Esophagus muscularis mucosa (tissue), 4 donors: ENCODE measurements around the gene FAM241A. TPM values are rescaled to one million over a fixed set of nuclear protein-coding genes. Genes with fewer than 3 reads are reported as not detected.

Experiments
- DNase-seq: peaks from one replicate; pipeline ENCODE4 v3.0.0-alpha.2; 2017; ENCODE audit errors: extremely low spot score
- H3K27ac ChIP-seq, 4 donors: fragments of 200-600 bp; sonication (generic); replicated peaks in 1 of 4; 1 replicate in 3 of 4; 2 replicates in 1 of 4; pipeline ENCODE4 v1.5.1; 2016 to 2019; ENCODE audit warnings: mild to moderate bottlenecking in 1 of 4
- H3K27me3 ChIP-seq, 4 donors: fragments of 200-600 bp; sonication (generic); one replicate each; pipeline versions ENCODE4 v1.5.1 to v1.6.0; 2016 to 2019
- H3K36me3 ChIP-seq, 4 donors: fragments of 200-600 bp; sonication (generic); one replicate each; pipeline ENCODE4 v1.5.1; 2016 to 2019
- H3K4me1 ChIP-seq, 4 donors: fragments of 200-600 bp; sonication (generic); one replicate each; pipeline ENCODE4 v1.5.1; 2016 to 2019
- H3K4me3 ChIP-seq, 4 donors: fragments of 200-600 bp; sonication (generic); 1 replicate in 2 of 4; 2 replicates in 2 of 4; pipeline ENCODE4 v1.5.1; 2016 to 2019; ENCODE audit warnings: mild to moderate bottlenecking in 4 of 4, moderate library complexity in 1 of 4
- H3K9me3 ChIP-seq, 4 donors: fragments of 200-600 bp; sonication (generic); 1 replicate in 3 of 4; 2 replicates in 1 of 4; pipeline ENCODE4 v1.5.1; 2016 to 2019
- CTCF ChIP-seq, 3 experiments: fragments of 200-600 bp in 2 of 3; fragments of 450-650 bp in 1 of 3; sonication (generic) in 2 of 3; IDR thresholded peaks; one replicate each; pipeline ENCODE4 v1.5.1; 2017 to 2019; ENCODE audit warnings: antibody characterized with exemption in 3 of 3, mild to moderate bottlenecking in 2 of 3, moderate library complexity in 1 of 3
- EP300 ChIP-seq: sonication (generic); formaldehyde crosslinking; IDR thresholded peaks from one replicate; pipeline ENCODE4 v1.6.1; 2017; ENCODE audit warnings: antibody characterized with exemption
- POLR2A ChIP-seq: fragments of 450-650 bp; IDR thresholded peaks from one replicate; pipeline ENCODE4 v1.6.1; 2017; ENCODE audit warnings: antibody characterized with exemption, moderate library complexity, mild to moderate bottlenecking, low read depth
- POLR2AphosphoS5 ChIP-seq, 2 donors: sonication (generic); formaldehyde crosslinking; IDR thresholded peaks; one replicate each; pipeline ENCODE4 v1.6.1; 2017; ENCODE audit warnings: antibody characterized with exemption in 2 of 2
- WGBS: methylation state at CpG from one replicate; pipeline ENCODE4 v1.1.5; 2018; 5-methylcytosine and 5-hydroxymethylcytosine counted together
- intact Hi-C: fragments of 100-400 bp; cut with DNase I; formaldehyde crosslinking; loops from one replicate; pipeline ENCODE4 v1.15.1; 2023
- total RNA-seq, 4 donors: library from RNA; depleted of rRNA; stranded (reverse); fragments of >200 nt; gene quantifications; one replicate each; pipeline versions ENCODE4 v1.1.0 to v1.2.1, GENCODE V29; 2016

The FAM241A gene
- total RNA-seq, 4 donors from 2014 or later: 5.0 to 7.5 (median 5.2) TPM

- no peak for DNase-seq
- intact Hi-C loops: no loop called here
- Histone ChIP-seq H3K4me1 (peaks cover 0 to 14% (median 8%) of the 10 kb centered on the region in 4 donors), H3K27me3 (no peaks in the 10 kb centered on the region), H3K9me3 (no peaks in the 10 kb centered on the region), H3K4me3 (no peak overlapping the region), H3K27ac (no peak overlapping the region), H3K36me3 (no peaks in the 10 kb centered on the region)
- 82% methylated on average over 2 of the region's 2 CpGs for WGBS
- no peak for TF ChIP-seq EP300
- TF ChIP-seq POLR2A: no peak
- no peak for TF ChIP-seq CTCF (IDR thresholded peaks at IDR 0.05)
- TF ChIP-seq POLR2AphosphoS5 (IDR thresholded peaks at IDR 0.05): no peak
Measured at GRCh38 chr4:112112590-112113170, 32.6 kb upstream of the FAM241A start.

- Histone ChIP-seq H3K4me1 (peaks cover 0 to 13% (median 8%) of the 10 kb centered on the region in 4 donors), H3K36me3 (no peaks in the 10 kb centered on the region), H3K27ac (no peak overlapping the region), H3K27me3 (no peaks in the 10 kb centered on the region), H3K9me3 (no peaks in the 10 kb centered on the region), H3K4me3 (no peak overlapping the region)
- intact Hi-C loops: no loop called here
- no peak for DNase-seq
- no peak for TF ChIP-seq CTCF (IDR thresholded peaks at IDR 0.05)
- TF ChIP-seq POLR2A: no peak
- no peak for TF ChIP-seq EP300
- no peak for TF ChIP-seq POLR2AphosphoS5 (IDR thresholded peaks at IDR 0.05)
Measured at GRCh38 chr4:112113864-112114263, 31.4 kb upstream of the FAM241A start.

GRCh38 chr4:112114452-112114851 lies 30.8 kb upstream of the FAM241A start:
- Histone ChIP-seq H3K36me3 (no peaks in the 10 kb centered on the region), H3K27me3 (no peaks in the 10 kb centered on the region), H3K27ac (no peak overlapping the region), H3K4me3 (no peak overlapping the region), H3K4me1 (peaks cover 0 to 12% (median 5%) of the 10 kb centered on the region in 4 donors), H3K9me3 (no peaks in the 10 kb centered on the region)
- TF ChIP-seq POLR2A (no peak), POLR2AphosphoS5 (IDR thresholded peaks at IDR 0.05) (no peak), EP300 (no peak), CTCF (IDR thresholded peaks at IDR 0.05) (no peak)
- no peak for DNase-seq
- intact Hi-C loops: no loop called here

GRCh38 chr4:112118742-112119352 lies 26.4 kb upstream of the FAM241A start:
- H3K4me1 ChIP-seq: no peaks in the 10 kb centered on the region
- no peaks in the 10 kb centered on the region for H3K36me3 ChIP-seq
- intact Hi-C loops: no loop called here
- H3K27ac ChIP-seq: no peak overlapping the region
- H3K9me3 ChIP-seq: no peaks in the 10 kb centered on the region
- H3K4me3 ChIP-seq: no peak overlapping the region
- DNase-seq: no peak
- 86% methylated on average over 1 of the region's 1 CpG for WGBS
- TF ChIP-seq CTCF (IDR thresholded peaks at IDR 0.05): no peak
- no peak for TF ChIP-seq EP300
- no peak for TF ChIP-seq POLR2AphosphoS5 (IDR thresholded peaks at IDR 0.05)
- no peak for TF ChIP-seq POLR2A
- no peaks in the 10 kb centered on the region for H3K27me3 ChIP-seq
